ENCODE measurements around the gene CPZ. TPM values are rescaled to one million over a fixed set of nuclear protein-coding genes. Genes with fewer than 3 reads are reported as not detected.

CPZ gene
- total RNA-seq, 1 donor from 2014 or later, result not detected

GRCh38 chr4:8568068-8568668 is 24.4 kb upstream of the CPZ start:
- Mint-ChIP-seq H3K27me3 (ENCODE audit: insufficient read depth, low read depth) (peaks cover 2% of the 10 kb centered on the region), H3K4me1 (no peaks in the 10 kb centered on the region), H3K4me3 (no peak overlapping the region), H3K27ac (no peak overlapping the region), H3K9me3 (no peaks in the 10 kb centered on the region), H3K36me3 (no peaks in the 10 kb centered on the region)
- Histone ChIP-seq H3K27me3 (no peaks in the 10 kb centered on the region), H3K79me2 (ENCODE audit: low read depth) (no peaks in the 10 kb centered on the region), H3K27ac (no peak overlapping the region), H3K4me2 (no peak overlapping the region), H4K20me1 (ENCODE audit: low read depth) (no peaks in the 10 kb centered on the region), H3K4me1 (peaks cover 6% of the 10 kb centered on the region), H3K4me3 (no peak overlapping the region), H3K36me3 (no peaks in the 10 kb centered on the region), H3K9me3 (ENCODE audit: low read depth) (no peaks in the 10 kb centered on the region), H3K9ac (no peak overlapping the region), H3F3A (ENCODE audit: low read depth) (peaks cover 10% of the 10 kb centered on the region), H2AFZ (replicated peaks) (no peak overlapping the region)
- no peak for DNase-seq (ENCODE audit: low spot score)
- TF ChIP-seq CTCF (IDR thresholded peaks at IDR 0.05), result no peak
- no peak for TF ChIP-seq EZH2 (IDR thresholded peaks at IDR 0.05)
- TF ChIP-seq EZH2phosphoT487 (IDR thresholded peaks at IDR 0.05), result no peak

- Histone ChIP-seq H3F3A (ENCODE audit: low read depth) (peaks cover 10% of the 10 kb centered on the region), H3K4me2 (no peak overlapping the region), H3K4me3 (no peak overlapping the region), H3K79me2 (ENCODE audit: low read depth) (no peaks in the 10 kb centered on the region), H3K4me1 (peaks cover 6% of the 10 kb centered on the region), H3K9ac (no peak overlapping the region), H4K20me1 (ENCODE audit: low read depth) (no peaks in the 10 kb centered on the region), H2AFZ (replicated peaks) (no peak overlapping the region), H3K27ac (no peak overlapping the region), H3K36me3 (no peaks in the 10 kb centered on the region), H3K27me3 (no peaks in the 10 kb centered on the region), H3K9me3 (ENCODE audit: low read depth) (no peaks in the 10 kb centered on the region)
- no peaks in the 10 kb centered on the region for H3K4me1 Mint-ChIP-seq
- H3K36me3 Mint-ChIP-seq, result no peaks in the 10 kb centered on the region
- H3K4me3 Mint-ChIP-seq, result no peak overlapping the region
- H3K9me3 Mint-ChIP-seq, result no peaks in the 10 kb centered on the region
- TF ChIP-seq EZH2 (IDR thresholded peaks at IDR 0.05) (no peak), EZH2phosphoT487 (IDR thresholded peaks at IDR 0.05) (no peak), CTCF (IDR thresholded peaks at IDR 0.05) (no peak)
- H3K27ac Mint-ChIP-seq, result no peak overlapping the region
- H3K27me3 Mint-ChIP-seq (ENCODE audit: insufficient read depth, low read depth), result peaks cover 2% of the 10 kb centered on the region
- DNase-seq (ENCODE audit: low spot score), result no peak
These were observed 22.4 kb upstream of the CPZ start for GRCh38 chr4:8570201-8570600.

GRCh38 chr4:8571702-8572685 is 20.6 kb upstream of the CPZ start:
- Mint-ChIP-seq H3K4me1 (no peaks in the 10 kb centered on the region), H3K4me3 (no peak overlapping the region), H3K36me3 (no peaks in the 10 kb centered on the region), H3K27ac (no peak overlapping the region), H3K9me3 (no peaks in the 10 kb centered on the region), H3K27me3 (ENCODE audit: insufficient read depth, low read depth) (peaks cover 7% of the 10 kb centered on the region)
- DNase-seq (ENCODE audit: low spot score), result no peak
- Histone ChIP-seq H2AFZ (replicated peaks) (no peak overlapping the region), H3K4me2 (no peak overlapping the region), H3K27me3 (peaks cover 2% of the 10 kb centered on the region), H3K36me3 (no peaks in the 10 kb centered on the region), H3K9ac (no peak overlapping the region), H3K4me1 (peaks cover 6% of the 10 kb centered on the region), H3K9me3 (ENCODE audit: low read depth) (no peaks in the 10 kb centered on the region), H3F3A (ENCODE audit: low read depth) (peaks cover 10% of the 10 kb centered on the region), H4K20me1 (ENCODE audit: low read depth) (no peaks in the 10 kb centered on the region), H3K79me2 (ENCODE audit: low read depth) (no peaks in the 10 kb centered on the region), H3K27ac (no peak overlapping the region), H3K4me3 (no peak overlapping the region)
- TF ChIP-seq CTCF (IDR thresholded peaks at IDR 0.05) (no peak), EZH2phosphoT487 (IDR thresholded peaks at IDR 0.05) (no peak), EZH2 (IDR thresholded peaks at IDR 0.05) (no peak)
